GM18519 (cell line): Measurements from ENCODE around the gene USP17L28.
"Not testable (repeated sequence)": the region's sequence is repeated elsewhere in the genome, so short reads cannot be mapped to it uniquely, and the experiment has no call there.

ENCODE experiments used
- ATAC-seq: cut with Tn5 transposase; IDR thresholded peaks from one replicate; pipeline ENCODE4 v1.9.1; 2021; ENCODE audit warnings: mild to moderate bottlenecking, moderate library complexity; ENCODE audit not compliant: unreplicated experiment, low FRiP score

The USP17L28 gene

GRCh38 chr4:9348593-9348992 is at the start of gene USP17L28:
USP17L28 (plus strand) TSS chr4:9348893; CDS start chr4:9348893, 0 bp downstream.
- not testable (repeated sequence) for ATAC-seq

GRCh38 chr4:9324191-9324590 is 24.5 kb upstream of the USP17L28 start:
- ATAC-seq, result not testable (repeated sequence)

GRCh38 chr4:9324865-9325264 is 23.8 kb upstream of the USP17L28 start, which contains the start of gene USP17L24:
USP17L24 (plus strand) TSS chr4:9325165; CDS start chr4:9325165, 0 bp downstream.
- ATAC-seq, result not testable (repeated sequence)

- not testable (repeated sequence) for ATAC-seq
These were observed 19.1 kb upstream of the USP17L28 start, which contains the start of gene USP17L25 for GRCh38 chr4:9329611-9330010. USP17L25 (plus strand) TSS chr4:9329911; CDS start chr4:9329911, 0 bp downstream.

- not testable (repeated sequence) for ATAC-seq
These were observed 14.3 kb upstream of the USP17L28 start, which contains the start of gene USP17L26 for GRCh38 chr4:9334358-9334757. USP17L26 (plus strand) TSS chr4:9334658; CDS start chr4:9334658, 0 bp downstream.

GRCh38 chr4:9339103-9339502 is 9.6 kb upstream of the USP17L28 start, which contains the start of gene USP17L5:
USP17L5 (plus strand) TSS chr4:9339403; CDS start chr4:9339403, 0 bp downstream.
- ATAC-seq, result not testable (repeated sequence)

GRCh38 chr4:9343848-9344247 is 4.8 kb upstream of the USP17L28 start, which contains the start of gene USP17L27:
USP17L27 (plus strand) TSS chr4:9344148; CDS start chr4:9344148, 0 bp downstream.
- not testable (repeated sequence) for ATAC-seq

GRCh38 chr4:9350866-9351265 is 2.2 kb downstream of the USP17L28 start:
- not testable (repeated sequence) for ATAC-seq

GRCh38 chr4:9353338-9353737 is 4.6 kb downstream of the USP17L28 start, which contains the start of gene USP17L29:
USP17L29 (plus strand) TSS chr4:9353638; CDS start chr4:9353638, 0 bp downstream.
- ATAC-seq, result not testable (repeated sequence)

GRCh38 chr4:9362829-9363228 is 14.1 kb downstream of the USP17L28 start, which contains the start of gene USP17L30:
USP17L30 (plus strand) TSS chr4:9363129; CDS start chr4:9363129, 0 bp downstream.
- ATAC-seq, result not testable (repeated sequence)

- ATAC-seq, result not testable (repeated sequence)
These were observed 31.2 kb downstream of the USP17L28 start for GRCh38 chr4:9379881-9380280.

- not testable (repeated sequence) for ATAC-seq
These were observed 32.4 kb downstream of the USP17L28 start for GRCh38 chr4:9381012-9381534.

- ATAC-seq, result no peak
These were observed 35.4 kb downstream of the USP17L28 start for GRCh38 chr4:9384126-9384525.

GRCh38 chr4:9389001-9389400 is 40.3 kb downstream of the USP17L28 start:
- not testable (repeated sequence) for ATAC-seq
